DOHH2 (cell line): ENCODE data around the gene ATP10D.

ENCODE experiments used
- CTCF ChIP-seq: fragments of 200-600 bp; sonication (generic); IDR thresholded peaks from one replicate; pipeline ENCODE4 v1.5.1; 2014; ENCODE audit warnings: antibody characterized with exemption, mild to moderate bottlenecking, low read depth, low read length; ENCODE audit not compliant: poor library complexity, severe bottlenecking
- EZH2phosphoT487 ChIP-seq: fragments of 200-600 bp; sonication (generic); IDR thresholded peaks from 2 replicates; pipeline ENCODE4 v1.6.1; 2017; ENCODE audit warnings: borderline replicate concordance, mild to moderate bottlenecking, antibody characterized with exemption, low read length, moderate library complexity, mixed read lengths

- TF ChIP-seq EZH2phosphoT487 = no peak
- no peak for TF ChIP-seq CTCF
Measured at GRCh38 chr4:47505666-47506065, 20.6 kb downstream of the ATP10D start.
